Mesenchymal stem cell (in vitro differentiated cells and primary cell): ENCODE results near the gene CHPF2.

Source experiments
- DNase-seq: peaks from one replicate; pipeline ENCODE4 v3.0.0-alpha.2; 2013
- H2AFZ ChIP-seq: one replicate; pipeline ENCODE4 v1.6.1; 2013; ENCODE audit warnings: low read depth, mild to moderate bottlenecking, control low read depth, inconsistent platforms, low read length, moderate library complexity
- H2AK5ac ChIP-seq: 2 replicates; pipeline ENCODE4 v1.6.1; 2013; ENCODE audit warnings: low read length, moderate library complexity, mild to moderate bottlenecking, inconsistent platforms; ENCODE audit not compliant: severe bottlenecking
- H2BK120ac ChIP-seq: one replicate; pipeline ENCODE4 v1.6.1; 2013; ENCODE audit warnings: low read depth, mild to moderate bottlenecking, inconsistent platforms, low read length, moderate library complexity
- H2BK12ac ChIP-seq, 2 experiments: one replicate each; pipeline ENCODE4 v1.6.1; 2013; ENCODE audit warnings: inconsistent platforms in 2 of 2, low read length in 2 of 2, mild to moderate bottlenecking in 2 of 2, moderate library complexity in 2 of 2, control low read depth in 1 of 2
- H2BK15ac ChIP-seq: one replicate; pipeline ENCODE4 v1.6.1; 2013; ENCODE audit warnings: mild to moderate bottlenecking, low read depth, inconsistent platforms; ENCODE audit not compliant: poor library complexity, severe bottlenecking
- H2BK5ac ChIP-seq: 2 replicates; pipeline ENCODE4 v1.6.1; 2013; ENCODE audit warnings: low read depth, mild to moderate bottlenecking, low read length, control low read depth, inconsistent platforms; ENCODE audit not compliant: poor library complexity, severe bottlenecking
- H3K14ac ChIP-seq, 2 experiments: one replicate each; pipeline ENCODE4 v1.6.1; 2013; ENCODE audit warnings: inconsistent platforms in 2 of 2, low read length in 2 of 2, control low read depth in 1 of 2, mild to moderate bottlenecking in 1 of 2, moderate library complexity in 1 of 2
- H3K18ac ChIP-seq, 2 experiments: one replicate each; pipeline ENCODE4 v1.6.1; 2013; ENCODE audit warnings: inconsistent platforms in 2 of 2, low read length in 2 of 2, control low read depth in 1 of 2, low read depth in 1 of 2, mild to moderate bottlenecking in 1 of 2
- H3K23ac ChIP-seq, 2 experiments: one replicate each; pipeline ENCODE4 v1.6.1; 2013; ENCODE audit warnings: inconsistent platforms in 2 of 2, low read length in 2 of 2, mild to moderate bottlenecking in 2 of 2, moderate library complexity in 2 of 2, control low read depth in 1 of 2
- H3K27ac ChIP-seq: 2 replicates; pipeline ENCODE4 v1.5.1; 2013; ENCODE audit warnings: mild to moderate bottlenecking, moderate library complexity, low read length, control low read depth, inconsistent platforms; ENCODE audit not compliant: poor library complexity, severe bottlenecking
- H3K27me3 ChIP-seq, 2 experiments: 2 replicates each; pipeline versions ENCODE4 v1.6.1 to v1.7.0; 2013; ENCODE audit warnings: low read length in 2 of 2, mild to moderate bottlenecking in 2 of 2, moderate library complexity in 2 of 2, control low read depth in 1 of 2, inconsistent platforms in 1 of 2; ENCODE audit not compliant: control insufficient read depth in 1 of 2, insufficient read depth in 1 of 2
- H3K36me3 ChIP-seq, 2 experiments: 2 replicates each; pipeline versions ENCODE4 v1.6.1 to v1.7.0; 2013; ENCODE audit warnings: low read length in 2 of 2, control low read depth in 1 of 2, inconsistent platforms in 1 of 2, low read depth in 1 of 2, mild to moderate bottlenecking in 1 of 2; ENCODE audit not compliant: insufficient read depth in 2 of 2, control insufficient read depth in 1 of 2
- H3K4ac ChIP-seq, 2 experiments: one replicate each; pipeline ENCODE4 v1.6.1; 2013; ENCODE audit warnings: inconsistent platforms in 2 of 2, low read length in 2 of 2, mild to moderate bottlenecking in 2 of 2, moderate library complexity in 2 of 2, control low read depth in 1 of 2, low read depth in 1 of 2
- H3K4me1 ChIP-seq: 2 replicates; pipeline ENCODE4 v1.6.1; 2013; ENCODE audit warnings: low read depth, low read length, control low read depth; ENCODE audit not compliant: control insufficient read depth, insufficient read depth
- H3K4me2 ChIP-seq: 2 replicates; pipeline ENCODE4 v1.6.1; 2013; ENCODE audit warnings: low read length, mild to moderate bottlenecking, inconsistent platforms; ENCODE audit not compliant: poor library complexity, severe bottlenecking
- H3K4me3 ChIP-seq, 2 experiments: 2 replicates each; pipeline versions ENCODE4 v1.5.1 to v1.7.0; 2013; ENCODE audit warnings: low read length in 2 of 2, mild to moderate bottlenecking in 2 of 2, control low read depth in 1 of 2, low read depth in 1 of 2; ENCODE audit not compliant: insufficient read depth in 1 of 2
- H3K79me1 ChIP-seq: replicated peaks from 2 replicates; pipeline ENCODE4 v1.6.1; 2013; ENCODE audit warnings: mild to moderate bottlenecking, control low read depth, low read length, inconsistent platforms; ENCODE audit not compliant: poor library complexity, severe bottlenecking
- H3K9ac ChIP-seq: 2 replicates; pipeline ENCODE4 v1.7.0; 2013; ENCODE audit warnings: mild to moderate bottlenecking, low read length, moderate library complexity
- H3K9me3 ChIP-seq: 2 replicates; pipeline ENCODE4 v1.7.0; 2013; ENCODE audit warnings: mild to moderate bottlenecking, low read length; ENCODE audit not compliant: control insufficient read depth
- H4K8ac ChIP-seq: one replicate; pipeline ENCODE4 v1.6.1; 2013; ENCODE audit warnings: inconsistent platforms, mild to moderate bottlenecking, low read length, moderate library complexity
- H4K91ac ChIP-seq: one replicate; pipeline ENCODE4 v1.6.1; 2013; ENCODE audit warnings: mild to moderate bottlenecking, low read length, inconsistent platforms
- WGBS: methylation state at CpG from one replicate; pipeline ENCODE4 v1.1.7; 2013; ENCODE audit warnings: mixed read lengths; 5-methylcytosine and 5-hydroxymethylcytosine counted together

Gene CHPF2

GRCh38 chr7:151202836-151203235 is 29.4 kb upstream of the CHPF2 start:
- no peak for DNase-seq
- H3K36me3 ChIP-seq, result no peaks in the 10 kb centered on the region

DNA sequence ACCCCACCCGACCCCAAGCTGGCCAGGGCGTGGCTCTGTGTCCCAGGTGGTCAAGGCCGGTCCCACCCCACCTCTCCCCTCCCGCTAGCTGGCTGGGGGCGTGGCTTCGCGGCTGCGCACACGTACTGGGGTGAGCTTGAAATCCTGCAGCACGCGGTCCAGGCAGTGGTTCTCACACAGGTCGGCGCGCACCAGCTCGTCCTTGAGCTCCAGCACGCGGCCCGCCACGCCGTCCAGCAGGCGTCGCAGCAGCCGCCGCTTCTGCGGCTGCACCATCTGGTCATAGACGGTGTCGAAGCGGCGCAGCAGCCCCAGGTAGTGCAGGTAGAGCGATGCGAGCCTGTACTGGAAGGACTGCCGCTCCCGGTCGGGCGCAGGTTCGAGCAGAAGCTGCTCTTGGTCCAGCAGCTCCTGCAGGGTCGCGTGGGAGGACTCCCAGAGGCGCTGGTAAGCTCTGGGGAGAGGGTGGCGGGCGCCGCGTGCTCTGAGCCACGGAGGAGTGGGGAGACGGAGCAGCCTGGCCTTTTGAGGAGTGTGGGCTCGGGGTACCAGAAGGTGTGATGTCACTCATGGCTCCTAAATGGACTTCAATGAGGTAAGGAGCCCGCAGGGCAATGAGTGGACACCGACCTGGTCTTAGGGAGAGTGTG is 27.8 kb upstream of the CHPF2 start:
- Histone ChIP-seq H3K9ac (no peak overlapping the region), H3K27ac (no peak overlapping the region), H3K4me2 (no peak overlapping the region), H2BK15ac (no peak overlapping the region), H2BK12ac (no peak overlapping the region), H3K4me3 (no peak overlapping the region), H3K23ac (no peak overlapping the region), H3K36me3 (no peaks in the 10 kb centered on the region), H2AK5ac (no peak overlapping the region), H3K79me1 (no peaks in the 10 kb centered on the region), H3K4ac (no peak overlapping the region), H3K14ac (no peak overlapping the region), H4K8ac (no peak overlapping the region), H2AFZ (no peak overlapping the region), H2BK5ac (no peak overlapping the region), H3K9me3 (no peaks in the 10 kb centered on the region), H3K4me1 (no peaks in the 10 kb centered on the region), H3K27me3 (peaks cover 63 to 87% of the 10 kb centered on the region in 2 experiments), H3K18ac (no peak overlapping the region), H2BK120ac (no peak overlapping the region), H4K91ac (no peak overlapping the region)
- 81% methylated on average over 48 of the region's 48 CpGs for WGBS
- no peak for DNase-seq

More at GRCh38 chr7:151202836-151203235, 29.4 kb upstream of the CHPF2 start:
- no peak overlapping the region for H2BK120ac ChIP-seq
- H3K18ac ChIP-seq, result no peak overlapping the region
- no peak overlapping the region for H2AFZ ChIP-seq
- no peak overlapping the region for H3K4ac ChIP-seq
- WGBS, result 90% methylated on average over 9 of the region's 9 CpGs
- H3K27me3 ChIP-seq, result peaks cover 64 to 92% of the 10 kb centered on the region in 2 experiments
- H3K4me2 ChIP-seq, result no peak overlapping the region
- H3K14ac ChIP-seq, result no peak overlapping the region
- H3K4me1 ChIP-seq, result no peaks in the 10 kb centered on the region
- no peak overlapping the region for H3K4me3 ChIP-seq
- H4K91ac ChIP-seq, result no peak overlapping the region
- H3K27ac ChIP-seq, result no peak overlapping the region
- no peak overlapping the region for H3K9ac ChIP-seq
- H2AK5ac ChIP-seq, result no peak overlapping the region
- H3K79me1 ChIP-seq, result no peaks in the 10 kb centered on the region
- H3K9me3 ChIP-seq, result no peaks in the 10 kb centered on the region
- H2BK15ac ChIP-seq, result no peak overlapping the region
- H3K23ac ChIP-seq, result no peak overlapping the region
- no peak overlapping the region for H2BK5ac ChIP-seq
- H2BK12ac ChIP-seq, result no peak overlapping the region
- H4K8ac ChIP-seq, result no peak overlapping the region

DNA sequence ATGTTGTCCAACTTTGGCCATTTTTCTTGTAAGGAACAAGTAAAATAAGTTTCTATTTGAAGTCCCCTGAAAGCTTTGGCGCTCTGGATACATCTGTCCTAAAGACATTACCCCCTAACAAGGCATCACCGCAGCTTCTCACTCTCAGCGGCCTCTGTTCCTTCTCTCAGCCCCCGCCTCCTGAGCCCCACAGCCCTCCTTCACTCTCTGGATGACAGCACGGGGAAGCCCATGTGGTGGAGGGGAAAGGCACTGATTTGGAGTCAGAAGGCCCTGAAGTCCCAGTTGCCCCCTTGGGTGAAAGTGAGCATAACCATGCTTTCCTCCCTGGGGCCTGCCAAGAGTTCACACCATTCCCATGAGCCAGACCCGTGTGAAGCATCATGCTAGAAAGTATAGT is 26.6 kb upstream of the CHPF2 start:
- Histone ChIP-seq H2AFZ (no peak overlapping the region), H4K91ac (no peak overlapping the region)

DNA sequence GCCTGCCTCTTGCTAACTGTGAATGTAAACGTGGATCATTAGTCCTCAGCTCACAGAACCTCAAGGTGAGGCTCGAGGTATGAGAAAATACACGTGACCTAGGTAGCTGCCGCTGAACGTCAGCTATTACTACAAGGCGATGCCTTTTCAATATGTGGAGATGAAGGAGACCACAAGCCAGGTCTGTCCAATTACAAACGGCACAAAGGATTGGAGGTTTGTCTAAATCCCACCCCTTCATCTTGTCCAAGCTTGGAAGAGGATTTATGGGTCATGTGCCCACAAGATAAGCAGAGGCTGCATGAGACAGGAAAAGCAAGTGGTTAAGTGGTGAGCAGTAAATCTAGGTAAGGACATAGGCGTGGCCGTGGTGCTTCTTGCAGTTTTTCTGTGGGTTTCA is 25.4 kb upstream of the CHPF2 start:
- H3K4me1 ChIP-seq, result no peaks in the 10 kb centered on the region
- no peak overlapping the region for H2BK5ac ChIP-seq
- no peak overlapping the region for H4K91ac ChIP-seq
- H3K79me1 ChIP-seq, result no peaks in the 10 kb centered on the region
- no peak overlapping the region for H3K14ac ChIP-seq
- H2BK120ac ChIP-seq, result no peak overlapping the region
- no peak overlapping the region for H3K18ac ChIP-seq
- no peak overlapping the region for H3K4ac ChIP-seq
- no peak overlapping the region for H2AK5ac ChIP-seq
- no peak overlapping the region for H3K4me3 ChIP-seq
- no peak overlapping the region for H4K8ac ChIP-seq
- no peak overlapping the region for H2BK12ac ChIP-seq
- H3K4me2 ChIP-seq, result no peak overlapping the region
- no peak overlapping the region for H3K23ac ChIP-seq
- H3K9me3 ChIP-seq, result no peaks in the 10 kb centered on the region
- no peak overlapping the region for H3K27ac ChIP-seq
- no peak for DNase-seq
- WGBS, result 68% methylated on average over 9 of the region's 9 CpGs
- H3K9ac ChIP-seq, result no peak overlapping the region
- peaks cover 40 to 68% of the 10 kb centered on the region in 2 experiments for H3K27me3 ChIP-seq
- H2BK15ac ChIP-seq, result no peak overlapping the region
- no peak overlapping the region for H2AFZ ChIP-seq
- H3K36me3 ChIP-seq, result peaks cover 0 to 1% of the 10 kb centered on the region in 2 experiments

More for the DNA sequence above, 26.6 kb upstream of the CHPF2 start:
- no peak overlapping the region for H3K27ac ChIP-seq
- no peaks in the 10 kb centered on the region for H3K9me3 ChIP-seq
- H3K9ac ChIP-seq, result no peak overlapping the region
- no peak overlapping the region for H3K23ac ChIP-seq
- no peak overlapping the region for H3K14ac ChIP-seq
- H3K4me3 ChIP-seq, result no peak overlapping the region
- DNase-seq, result no peak
- no peak overlapping the region for H2BK12ac ChIP-seq
- H3K4ac ChIP-seq, result no peak overlapping the region
- no peaks in the 10 kb centered on the region for H3K79me1 ChIP-seq
- no peak overlapping the region for H4K8ac ChIP-seq
- peaks cover 52 to 77% of the 10 kb centered on the region in 2 experiments for H3K27me3 ChIP-seq
- H2AK5ac ChIP-seq, result no peak overlapping the region
- H2BK120ac ChIP-seq, result no peak overlapping the region
- no peaks in the 10 kb centered on the region for H3K36me3 ChIP-seq
- H2BK15ac ChIP-seq, result no peak overlapping the region
- H3K18ac ChIP-seq, result no peak overlapping the region
- 68% methylated on average over 6 of the region's 6 CpGs for WGBS
- no peak overlapping the region for H3K4me2 ChIP-seq
- no peaks in the 10 kb centered on the region for H3K4me1 ChIP-seq
- H2BK5ac ChIP-seq, result no peak overlapping the region
